GM21515 (cell line): Measurements from ENCODE around the gene GDPD3.
A peak's percentile ranks its signal among the peaks of the same experiment; 100 is the strongest.

Experiments used
- ATAC-seq: cut with Tn5 transposase; IDR thresholded peaks from one replicate; pipeline ENCODE4 v1.9.1; 2021; ENCODE audit not compliant: unreplicated experiment

Gene GDPD3

DNA sequence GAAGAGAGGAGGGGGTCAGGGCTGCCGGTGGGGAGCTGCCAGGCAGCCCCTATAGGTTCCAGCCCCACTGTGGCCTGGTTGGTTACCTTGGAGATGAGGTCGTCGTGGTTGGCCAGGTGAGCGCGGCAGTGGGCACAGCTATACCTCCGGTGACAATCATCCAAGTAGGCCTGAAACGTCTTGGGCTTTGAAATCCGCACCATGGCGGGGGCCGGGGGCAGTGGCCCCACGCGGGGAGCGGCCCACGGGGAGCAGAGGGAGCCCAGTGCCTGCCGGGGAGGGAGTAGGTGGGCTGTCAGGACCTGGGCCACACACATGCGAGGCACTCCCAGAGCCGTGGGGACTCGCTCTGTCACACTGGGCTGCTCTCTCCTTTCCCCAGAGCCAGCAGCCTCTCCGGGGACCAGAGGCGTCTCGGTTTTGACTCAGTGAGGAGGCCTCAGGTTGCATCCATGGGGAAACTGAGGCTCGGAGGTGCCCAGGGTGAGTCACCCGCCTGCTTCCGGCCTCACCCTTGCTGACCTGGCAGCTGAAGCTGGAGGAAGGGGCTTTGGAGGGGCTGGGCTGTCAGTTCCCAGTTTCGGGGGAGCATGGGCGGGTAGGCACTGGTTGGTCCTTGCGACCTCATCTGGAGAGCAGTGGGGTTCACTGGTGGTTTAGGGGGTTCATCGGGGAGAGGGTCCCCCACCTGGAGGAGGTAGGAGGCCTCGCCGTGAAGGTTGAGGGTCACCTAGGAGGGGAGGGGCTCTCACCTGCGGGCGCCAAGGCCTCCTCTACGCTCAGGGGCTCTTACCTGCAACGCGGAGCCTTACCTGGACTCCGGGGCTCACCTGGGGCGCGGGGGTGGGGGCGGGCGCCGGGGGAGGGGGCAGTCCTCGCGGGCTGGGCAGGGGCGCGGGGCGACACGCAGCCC lies 17.9 kb downstream of the GDPD3 start:
- ATAC-seq: no peak

DNA sequence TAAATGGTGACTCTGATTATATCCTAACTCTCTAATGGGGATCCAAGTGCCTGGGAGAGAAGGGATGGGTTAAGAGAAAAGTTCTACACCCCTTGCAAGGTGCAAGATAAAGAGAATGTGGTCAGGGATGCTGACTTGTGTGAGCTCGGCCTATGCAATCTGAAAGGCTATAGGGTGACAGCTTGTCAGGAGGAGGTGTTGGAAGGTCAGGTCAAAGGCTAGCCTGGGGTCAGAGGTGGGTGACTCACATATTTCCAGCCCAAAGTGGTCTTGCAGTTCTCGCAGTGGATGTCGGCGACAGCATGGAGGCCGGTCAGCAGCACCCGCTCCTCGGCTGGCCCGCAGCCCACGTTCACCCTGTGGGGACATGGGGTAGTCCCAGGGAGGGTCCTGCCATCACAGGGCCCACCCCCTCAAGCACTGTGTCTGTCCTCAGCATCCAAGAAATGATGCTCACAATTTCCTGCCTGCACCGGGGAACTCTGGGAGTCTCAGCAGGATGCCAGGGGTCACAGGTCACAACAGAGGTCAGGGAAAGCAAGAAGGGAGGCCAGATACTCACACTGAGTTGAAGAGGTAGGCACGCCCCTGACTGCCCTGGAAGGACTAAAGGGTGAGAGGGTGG lies 18.7 kb downstream of the GDPD3 start:
- ATAC-seq: no peak

DNA sequence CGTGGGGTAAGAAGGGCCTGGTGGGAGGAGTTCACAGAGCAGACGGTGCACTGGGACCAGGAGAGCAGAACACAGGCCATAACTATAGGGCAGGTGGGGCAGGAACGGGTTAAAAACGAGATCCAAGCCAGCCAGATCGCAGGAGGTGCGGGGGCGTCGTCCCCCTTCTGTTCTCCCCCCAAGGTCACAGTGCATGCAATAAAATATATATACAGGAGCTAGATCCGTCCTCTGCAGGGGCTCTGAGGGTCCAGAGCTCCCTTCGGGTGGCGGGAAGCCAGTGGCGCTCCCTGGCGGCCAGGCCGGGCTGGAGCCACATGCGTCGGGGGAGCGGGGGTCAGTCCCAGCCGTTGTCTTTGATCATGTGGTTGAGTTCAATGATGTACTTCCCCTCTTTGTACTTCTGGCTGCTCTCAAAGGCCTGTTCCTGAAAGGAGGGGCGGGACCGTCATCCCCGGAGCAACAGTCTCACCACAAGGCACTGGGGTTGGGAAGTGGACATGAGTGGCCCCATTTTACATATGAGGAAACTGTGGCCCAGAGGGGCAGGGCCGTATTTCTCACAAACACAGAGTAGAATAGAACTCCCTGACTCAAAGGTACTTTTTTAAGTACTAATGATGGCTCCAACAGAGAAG lies 20.8 kb downstream of the GDPD3 start:
- ATAC-seq: peak; percentile 49

DNA sequence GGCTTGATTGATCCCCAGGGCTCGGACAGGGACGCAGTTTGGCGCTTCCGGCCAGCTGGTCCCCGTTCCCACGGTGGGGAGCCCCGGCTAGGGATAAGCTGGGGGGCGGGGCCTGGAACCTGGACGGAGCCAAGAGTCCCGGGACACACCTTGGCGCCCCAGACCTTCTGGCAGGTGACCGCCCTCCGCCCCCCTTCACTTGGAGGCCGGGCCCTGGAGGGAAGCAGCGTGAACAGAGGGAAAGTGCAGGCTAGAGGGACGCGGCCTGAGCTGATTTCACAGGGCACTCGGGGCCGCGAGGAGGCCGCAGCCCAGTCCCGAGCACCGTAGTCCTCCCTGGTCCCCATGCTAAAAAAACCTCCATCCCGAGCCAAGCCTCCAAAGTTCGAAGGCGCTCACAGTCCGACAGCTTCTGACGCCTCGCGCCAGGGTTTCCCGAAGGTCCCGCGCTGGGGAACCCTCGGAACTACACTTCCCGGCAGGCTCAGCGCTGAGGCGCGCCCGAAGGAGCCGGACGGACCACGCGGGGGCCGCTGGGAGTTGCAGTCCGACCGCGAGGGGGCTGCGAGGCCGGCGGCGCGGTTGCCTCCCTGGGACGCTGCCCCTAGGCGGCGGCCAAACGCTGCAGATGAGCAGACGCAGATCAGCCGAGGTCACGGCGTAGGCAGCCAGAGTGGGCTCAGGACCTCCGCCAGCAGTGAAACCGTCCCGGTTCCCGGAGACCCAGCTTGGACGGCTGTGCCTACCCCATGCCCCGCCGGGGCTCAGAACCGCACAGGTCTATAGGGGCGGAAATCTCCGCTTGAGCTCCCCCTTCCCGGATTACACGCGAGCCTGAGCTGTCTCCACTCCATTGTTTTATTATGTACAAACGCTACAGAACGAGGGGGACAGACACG lies 21.6 kb downstream of the GDPD3 start, which contains the start of gene TBX6:
TBX6 (minus strand) TSS at position 451 of the 899 bp plus-strand sequence. CDS start 731 bp downstream, outside the sequence.
- peak; percentile 61 for ATAC-seq

DNA sequence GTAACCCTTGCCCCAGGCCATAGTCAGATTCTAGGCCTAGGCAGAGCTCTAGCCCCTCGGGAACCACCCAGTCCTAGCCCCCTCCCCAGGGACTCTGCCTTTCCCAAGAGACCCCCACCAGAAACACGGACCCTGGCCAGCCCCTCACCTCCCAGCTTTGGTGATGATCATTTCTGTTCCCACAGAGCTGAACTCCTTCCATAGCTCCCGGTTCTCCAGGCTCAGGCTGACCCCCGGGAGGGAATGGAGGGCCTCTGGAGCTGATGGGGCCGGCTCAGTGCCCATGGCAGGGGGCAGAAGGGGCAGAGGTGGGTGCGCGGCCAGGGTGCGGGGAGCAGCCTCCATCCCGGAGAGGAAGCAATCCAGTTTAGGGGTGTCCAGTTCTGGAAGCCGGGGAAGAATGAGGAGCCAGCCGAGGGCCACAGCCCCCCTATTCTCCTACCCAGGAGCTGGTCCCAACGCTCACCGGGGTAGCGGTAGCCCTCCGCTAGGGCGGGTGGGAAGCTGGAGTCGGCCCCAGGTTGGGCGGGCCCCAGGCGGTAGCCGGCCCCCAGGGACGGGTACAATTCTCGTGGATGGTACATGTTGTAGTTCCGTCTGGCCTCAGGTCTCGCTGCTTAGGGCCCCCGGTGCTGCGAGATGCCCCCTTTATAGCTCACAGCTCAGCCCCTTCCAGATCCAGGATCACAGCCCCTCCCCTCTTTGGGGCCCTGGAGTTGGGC lies 22.6 kb downstream of the GDPD3 start:
- no peak for ATAC-seq

DNA sequence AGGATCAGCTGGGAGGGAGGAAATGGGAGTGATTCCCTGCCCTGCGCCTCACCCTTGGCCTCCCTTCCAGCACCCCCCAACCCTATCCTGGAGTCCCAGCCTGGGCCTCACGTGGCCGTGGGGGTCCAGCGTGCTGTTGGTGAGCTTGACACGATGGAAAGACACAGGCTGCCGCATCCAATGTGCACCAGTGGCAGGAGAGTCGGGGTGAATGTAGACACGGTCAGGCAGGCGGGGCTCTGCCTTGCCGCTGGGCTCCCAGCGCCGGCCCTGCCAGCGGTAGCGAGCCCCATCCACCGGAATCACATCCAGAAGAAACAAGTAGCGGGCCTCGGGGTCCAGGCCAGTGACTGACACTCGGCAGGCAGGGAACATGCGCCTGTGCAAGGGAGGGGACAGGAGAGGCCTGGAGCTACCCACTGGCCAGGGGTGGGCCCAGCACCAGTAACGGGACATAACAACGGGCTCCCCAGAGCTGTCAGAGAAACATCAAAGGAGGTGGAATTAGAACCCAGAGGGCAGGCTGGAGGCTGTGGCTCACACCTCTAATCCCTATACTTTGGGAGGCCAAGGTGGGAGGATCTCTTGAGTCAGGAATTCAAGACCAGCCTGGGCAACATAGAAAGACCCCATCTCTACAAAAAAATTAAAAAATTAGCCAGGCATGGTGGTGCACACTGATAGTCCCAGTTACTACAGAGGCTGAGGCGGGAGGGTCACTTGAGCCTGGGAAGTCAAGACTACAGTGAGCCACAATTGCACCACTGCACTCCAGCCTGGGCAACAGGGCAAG lies 24.3 kb downstream of the GDPD3 start:
- ATAC-seq: no peak

DNA sequence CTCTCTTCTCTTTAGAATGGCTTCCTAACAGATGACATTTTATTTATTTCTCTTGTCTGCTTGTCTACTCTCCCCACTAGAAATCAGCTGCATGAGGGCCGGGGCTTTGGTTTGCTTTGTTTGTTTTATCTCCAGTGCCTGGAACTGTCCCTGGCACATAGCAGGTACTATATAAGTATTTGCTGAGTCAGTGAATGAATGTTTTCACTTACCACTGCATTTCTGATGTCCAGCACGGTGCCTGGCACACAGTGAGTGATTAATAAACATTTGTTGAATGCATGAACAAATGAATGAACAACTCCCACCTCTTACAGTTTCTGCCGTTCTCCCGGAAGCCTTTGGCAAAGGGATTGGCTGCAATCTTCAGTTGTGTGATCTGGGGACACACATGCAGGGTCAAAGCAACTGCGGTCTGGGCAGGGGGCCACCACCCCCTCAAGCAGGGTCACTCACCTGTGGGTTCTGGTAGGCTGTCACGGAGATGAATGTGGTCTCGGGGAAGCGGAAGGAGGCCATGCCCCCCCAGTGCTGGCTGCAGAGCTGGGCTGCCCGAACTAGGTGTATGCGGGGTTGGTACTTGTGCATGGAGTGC lies 25.0 kb downstream of the GDPD3 start:
- no peak for ATAC-seq

DNA sequence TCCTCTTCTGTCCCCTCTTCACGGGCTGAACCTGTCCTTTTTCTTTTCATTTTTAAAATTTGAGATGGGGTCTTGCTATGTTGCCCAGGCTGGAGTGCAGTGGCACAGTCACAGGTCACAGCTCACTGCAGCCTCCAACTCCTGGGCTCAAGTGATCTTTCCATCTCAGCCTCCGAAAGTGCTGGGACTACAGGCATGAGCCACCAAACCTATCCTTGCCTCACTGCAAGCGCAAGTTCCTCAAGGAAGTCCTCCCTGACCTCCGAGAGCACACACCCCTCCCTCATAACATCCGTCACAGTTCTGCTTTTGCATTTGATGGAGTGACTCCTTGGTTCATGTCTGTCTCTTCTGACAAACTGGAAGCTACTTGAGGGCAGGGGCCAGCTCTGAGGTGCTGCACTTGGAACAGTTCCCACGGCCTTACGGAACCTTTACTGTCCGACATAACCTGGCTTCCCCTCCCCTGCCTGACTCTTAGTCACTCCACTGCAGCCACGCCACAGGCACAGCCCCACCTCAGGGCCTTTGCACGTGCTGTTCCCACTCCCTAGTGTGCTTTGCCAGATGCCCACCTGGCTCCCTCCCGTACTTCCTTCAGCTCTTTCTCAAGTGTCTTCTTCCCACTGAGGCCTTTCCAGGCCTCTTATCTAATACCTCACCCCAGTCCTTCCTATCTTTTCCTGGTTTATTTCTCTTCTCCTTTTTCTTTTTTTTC lies 26.0 kb downstream of the GDPD3 start:
- no peak for ATAC-seq

DNA sequence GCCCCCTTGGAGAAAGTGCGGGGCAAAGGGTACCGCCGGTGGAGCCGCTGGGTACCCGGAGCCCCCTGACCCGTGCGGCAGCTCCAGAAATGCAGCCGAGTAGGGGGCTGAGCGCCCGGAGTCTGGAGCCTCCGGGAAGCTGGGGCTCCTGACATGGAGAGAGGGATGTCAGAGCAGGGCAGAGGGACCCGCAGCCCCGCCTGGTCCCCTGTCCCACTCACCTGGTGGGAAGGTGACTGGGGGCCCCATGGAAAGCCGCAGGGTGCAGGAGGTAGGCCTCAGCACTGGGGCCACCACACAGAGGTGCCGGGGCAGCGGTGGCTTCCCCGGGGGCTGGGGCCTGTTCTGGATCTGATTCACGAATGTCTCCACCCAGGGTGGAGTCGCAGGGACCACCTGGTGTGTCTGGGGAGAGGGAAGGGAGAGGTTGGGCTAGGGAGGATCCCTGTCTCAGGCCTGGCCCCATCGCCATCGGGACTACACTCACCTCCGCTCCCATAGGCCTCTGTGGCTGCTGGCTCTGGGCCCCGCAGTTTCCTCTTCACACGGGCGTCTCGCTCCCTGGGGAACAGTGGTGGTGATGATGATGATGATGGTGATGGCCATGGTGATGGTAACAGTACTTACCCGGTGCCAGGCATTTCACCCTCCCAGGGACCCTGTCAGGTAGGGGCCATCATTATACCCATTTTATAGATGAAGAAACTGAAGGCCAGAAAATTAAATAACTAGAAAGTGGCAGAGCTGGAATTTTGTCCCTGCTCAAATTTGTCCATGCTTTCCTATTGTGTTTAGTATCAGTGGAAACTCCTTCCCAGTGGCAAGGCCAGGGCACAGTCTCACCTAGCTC lies 26.8 kb downstream of the GDPD3 start:
- no peak for ATAC-seq

DNA sequence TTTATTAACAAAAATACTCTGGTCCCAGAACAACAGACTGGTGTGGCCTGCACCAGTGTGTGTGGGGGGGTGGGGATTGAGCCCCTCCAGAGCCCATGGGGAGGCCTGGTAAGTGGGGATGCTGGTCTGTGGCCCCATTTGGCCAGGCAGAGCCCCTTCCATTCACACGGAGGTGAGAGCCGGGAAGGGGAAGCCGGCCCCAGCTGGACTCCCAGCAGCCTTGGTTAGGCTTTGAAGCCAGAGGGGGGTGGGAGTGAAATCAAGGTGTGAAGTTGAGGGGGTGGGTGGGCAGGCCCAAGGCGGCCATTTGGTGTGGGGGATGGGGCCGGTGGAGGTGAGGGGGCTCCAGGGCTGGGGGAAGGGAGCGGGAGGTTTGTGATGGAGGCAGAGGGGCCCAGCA lies 27.5 kb downstream of the GDPD3 start:
- ATAC-seq: no peak

DNA sequence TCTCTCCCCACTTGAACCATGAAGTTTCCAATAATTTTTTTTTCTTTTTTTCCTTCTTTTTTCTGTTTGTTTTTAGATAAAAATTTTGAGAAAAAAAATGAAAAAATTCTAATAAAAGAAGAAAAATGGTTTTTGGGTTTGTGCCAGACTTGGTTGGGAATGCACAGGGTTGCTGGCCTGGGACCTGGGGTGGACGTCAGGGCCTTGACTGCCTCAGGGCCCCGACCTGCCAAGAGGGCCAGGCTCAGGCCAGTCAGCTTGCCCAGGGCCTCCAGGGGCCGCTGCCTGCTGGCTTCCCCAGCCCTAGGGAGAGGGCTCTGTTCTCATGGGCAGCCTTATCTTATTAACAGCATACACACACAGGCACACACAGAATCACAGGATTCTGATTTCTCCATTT lies 28.1 kb downstream of the GDPD3 start:
- ATAC-seq: no peak

DNA sequence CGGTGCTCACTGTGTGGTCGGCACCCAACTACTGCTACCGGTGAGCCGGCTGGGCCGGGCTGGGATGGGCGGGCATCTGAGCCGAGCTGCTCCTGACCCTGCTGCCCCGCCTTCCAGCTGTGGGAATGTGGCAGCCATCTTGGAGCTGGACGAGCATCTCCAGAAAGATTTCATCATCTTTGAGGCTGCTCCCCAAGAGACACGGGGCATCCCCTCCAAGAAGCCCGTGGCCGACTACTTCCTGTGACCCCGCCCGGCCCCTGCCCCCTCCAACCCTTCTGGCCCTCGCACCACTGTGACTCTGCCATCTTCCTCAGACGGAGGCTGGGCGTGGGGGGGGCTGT lies 28.5 kb downstream of the GDPD3 start:
- ATAC-seq: no peak

DNA sequence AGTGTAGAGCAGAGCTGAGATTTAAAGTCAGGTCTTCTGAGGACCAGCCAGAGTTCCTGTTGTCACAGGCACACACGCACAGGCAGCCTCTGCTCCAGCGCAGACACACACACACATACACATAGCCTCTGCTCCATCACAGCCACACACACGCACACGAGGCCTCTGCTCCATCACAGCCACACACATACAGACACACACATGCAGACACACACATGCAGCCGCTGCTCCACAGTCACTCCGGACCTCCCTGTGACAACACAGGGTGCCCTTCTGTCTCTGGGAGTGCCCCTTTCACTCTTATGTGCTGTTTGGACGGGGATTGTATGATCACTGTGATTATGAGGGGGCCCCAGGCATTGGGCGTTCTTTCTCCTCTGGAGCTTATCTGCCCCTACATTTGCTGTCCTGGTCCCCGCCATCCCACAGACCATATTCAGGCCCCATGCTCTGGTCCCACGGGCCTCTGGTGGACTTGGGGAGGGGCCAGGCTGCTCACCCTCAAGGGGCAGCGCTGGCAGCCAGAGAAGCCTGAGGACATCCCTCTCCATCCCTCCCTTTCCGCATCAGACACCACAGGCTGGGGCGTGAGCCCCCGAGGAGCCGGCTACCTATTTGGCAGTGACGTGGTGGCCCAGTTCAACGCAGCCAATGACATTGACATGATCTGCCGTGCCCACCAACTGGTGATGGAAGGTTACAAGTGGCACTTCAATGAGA lies 29.1 kb downstream of the GDPD3 start:
- ATAC-seq: no peak

DNA sequence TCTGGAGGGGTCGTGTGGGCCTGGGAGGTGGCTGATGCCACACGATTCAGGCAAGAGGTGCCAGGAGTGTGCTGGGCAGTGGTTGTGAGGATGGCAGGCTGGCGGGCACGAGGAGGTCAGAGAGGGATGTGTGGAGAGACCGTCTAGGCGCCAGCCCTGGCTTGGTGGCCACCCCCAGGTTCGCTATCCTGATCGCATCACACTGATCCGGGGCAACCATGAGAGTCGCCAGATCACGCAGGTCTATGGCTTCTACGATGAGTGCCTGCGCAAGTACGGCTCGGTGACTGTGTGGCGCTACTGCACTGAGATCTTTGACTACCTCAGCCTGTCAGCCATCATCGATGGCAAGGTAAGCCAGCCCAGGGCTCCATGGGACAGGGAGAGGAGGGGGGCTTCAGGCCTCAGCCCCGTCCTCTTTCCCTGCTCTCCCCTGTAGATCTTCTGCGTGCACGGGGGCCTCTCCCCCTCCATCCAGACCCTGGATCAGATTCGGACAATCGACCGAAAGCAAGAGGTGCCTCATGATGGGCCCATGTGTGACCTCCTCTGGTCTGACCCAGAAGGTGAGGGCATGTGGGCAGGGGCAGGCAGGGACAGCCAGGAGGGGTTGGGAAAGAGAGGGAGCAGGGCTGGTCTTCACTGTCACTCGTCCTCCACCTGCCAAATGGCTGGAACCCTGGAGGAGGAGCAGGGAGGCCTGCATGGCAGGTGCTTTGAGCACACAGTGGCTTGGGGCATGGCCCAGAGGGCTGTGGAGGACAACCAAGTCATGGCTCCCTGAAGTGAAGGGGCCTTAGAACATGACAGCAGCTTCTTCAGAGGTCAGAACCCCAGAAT lies 29.9 kb downstream of the GDPD3 start:
- no peak for ATAC-seq

DNA sequence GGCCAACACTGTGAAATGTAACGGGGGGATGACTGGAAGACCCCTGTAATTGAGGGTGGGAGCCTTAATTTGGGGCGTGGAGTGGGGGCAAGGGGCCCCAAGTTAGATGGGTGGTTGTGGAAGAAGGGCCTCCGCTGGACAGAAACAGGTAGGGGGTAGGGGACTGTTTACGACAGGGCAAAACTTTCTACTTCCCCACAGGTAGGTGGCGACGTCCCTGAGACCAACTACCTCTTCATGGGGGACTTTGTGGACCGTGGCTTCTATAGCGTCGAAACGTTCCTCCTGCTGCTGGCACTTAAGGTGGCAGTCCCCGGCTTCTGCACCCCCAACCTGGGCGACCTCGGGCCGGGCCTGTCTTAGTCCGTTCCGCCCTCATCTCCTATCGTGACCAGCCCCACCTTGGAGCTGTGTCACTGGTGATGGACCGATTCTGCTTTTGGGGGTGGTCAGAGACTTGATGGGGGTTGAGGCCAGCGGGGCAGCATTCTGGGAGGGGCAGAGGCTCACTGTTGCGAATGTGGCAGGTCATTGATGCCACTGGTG lies 30.7 kb downstream of the GDPD3 start:
- ATAC-seq: no peak

DNA sequence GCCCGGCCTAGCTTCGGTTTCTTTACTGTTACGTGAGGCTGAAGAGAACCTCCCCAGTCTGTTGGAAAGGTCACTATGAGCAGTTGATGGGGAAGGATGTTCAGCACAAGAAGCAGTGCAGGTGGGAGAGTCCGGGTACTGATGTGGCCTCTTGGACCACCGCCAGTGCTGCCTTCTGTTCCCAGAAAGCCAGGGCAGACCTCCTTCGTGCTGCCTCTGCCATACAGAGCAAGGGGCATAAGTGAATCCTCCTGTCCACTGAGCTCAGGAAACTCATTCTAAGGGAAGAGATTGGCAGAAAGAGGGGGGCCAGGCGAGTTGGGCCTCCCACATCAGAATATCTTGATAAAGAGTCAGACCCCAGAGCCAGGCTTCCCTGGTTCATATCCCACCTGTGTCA lies 33.9 kb downstream of the GDPD3 start:
- no peak for ATAC-seq
